Lung (tissue), 12 donors: ENCODE data around the gene TSPAN16. TPM values are rescaled to one million over a fixed set of nuclear protein-coding genes. Genes with fewer than 3 reads are reported as not detected.

Experiments used
- ATAC-seq: fragments of 200-7000 bp; cut with Tn5 transposase; one replicate; pipeline ENCODE4 v1.9.1; 2020; ENCODE audit warnings: moderate number of reproducible peaks; ENCODE audit not compliant: insufficient read depth, low FRiP score
- DNase-seq, 3 donors: peaks; one replicate each; pipeline ENCODE4 v3.0.0-alpha.2; 2013 to 2017
- H3K27ac ChIP-seq, 2 donors: one replicate each; pipeline ENCODE4 v1.5.1; 2013; ENCODE audit warnings: mild to moderate bottlenecking in 2 of 2, moderate library complexity in 2 of 2, control low read depth in 1 of 2, inconsistent platforms in 1 of 2, low read depth in 1 of 2, low read length in 1 of 2
- H3K27me3 ChIP-seq, 3 donors: one replicate each; pipeline ENCODE4 v1.5.1; 2013; ENCODE audit warnings: low read length in 2 of 3; ENCODE audit not compliant: control insufficient read depth in 3 of 3, insufficient read depth in 3 of 3
- H3K36me3 ChIP-seq, 4 donors: one replicate each; pipeline ENCODE4 v1.5.1; 2013; ENCODE audit warnings: low read length in 4 of 4, mild to moderate bottlenecking in 1 of 4, moderate library complexity in 1 of 4; ENCODE audit not compliant: control insufficient read depth in 4 of 4, insufficient read depth in 4 of 4
- H3K4me1 ChIP-seq, 5 donors: one replicate each; pipeline ENCODE4 v1.5.1; 2013; ENCODE audit warnings: low read length in 5 of 5, mild to moderate bottlenecking in 2 of 5, moderate library complexity in 1 of 5; ENCODE audit not compliant: control insufficient read depth in 5 of 5, insufficient read depth in 5 of 5
- H3K4me3 ChIP-seq: one replicate; pipeline ENCODE4 v1.5.1; 2013; ENCODE audit warnings: mild to moderate bottlenecking, control low read depth, moderate library complexity
- H3K9ac ChIP-seq, 2 donors: one replicate each; pipeline ENCODE4 v1.5.1; 2013; ENCODE audit warnings: low read length in 2 of 2, control low read depth in 1 of 2; ENCODE audit not compliant: insufficient read depth in 1 of 2
- H3K9me3 ChIP-seq, 4 donors: one replicate each; pipeline ENCODE4 v1.5.1; 2013; ENCODE audit warnings: low read length in 3 of 4, mild to moderate bottlenecking in 1 of 4, moderate library complexity in 1 of 4; ENCODE audit not compliant: control insufficient read depth in 4 of 4, insufficient read depth in 3 of 4
- CTCF ChIP-seq: IDR thresholded peaks from 2 replicates; pipeline ENCODE4 v1.5.1; 2012; ENCODE audit warnings: mild to moderate bottlenecking; ENCODE audit errors: control extremely low read depth, extremely low read depth
- WGBS, 2 donors: extraction: QIAGEN DNeasy Blood & Tissue Kit; methylation state at CpG; one replicate each; pipeline ENCODE4 v1.1.7; 2013; 5-methylcytosine and 5-hydroxymethylcytosine counted together
- polyA plus RNA-seq, 2 donors: library from polyadenylated mRNA; stranded (reverse); fragments of 200-250 nt; gene quantifications; one replicate each; pipeline ENCODE4 v1.2.1, GENCODE V29; 2013
- total RNA-seq, 2 donors: library from RNA; depleted of rRNA in 1 of 2; stranded (reverse); fragments of >200 nt in 1 of 2; gene quantifications; one replicate each; pipeline ENCODE4 v1.2.1, GENCODE V29; 2014 to 2021
- donor health status: control.
- donor health status: control.
- donor health status: Bipolar disorder and iron deficiency.
- donor health status: healthy.
- donor health status: DM: yes; HTN: yes; CAD: no.

TSPAN16 gene
- total and polyA plus RNA-seq, 4 donors, result not detected

- DNase-seq (no peak), ATAC-seq (no peak)
- no peak for TF ChIP-seq CTCF
- Histone ChIP-seq H3K27ac (peak overlapping the region in 1 of 2 donors; percentile 90), H3K9ac (no peak overlapping the region), H3K4me3 (no peak overlapping the region), H3K36me3 (no peaks in the 10 kb centered on the region), H3K27me3 (no peaks in the 10 kb centered on the region), H3K4me1 (peaks cover 3 to 27% (median 4%) of the 10 kb centered on the region in 5 donors), H3K9me3 (no peaks in the 10 kb centered on the region)
- 79 to 95% methylated on average over 6 of the region's 6 CpGs for WGBS, 2 donors
Measured at GRCh38 chr19:11265177-11265784, 30.7 kb upstream of the TSPAN16 start.

GRCh38 chr19:11265785-11266236, 30.1 kb upstream of the TSPAN16 start:
- 59 to 72% methylated on average over 11 of the region's 11 CpGs for WGBS, 2 donors
- no peaks in the 10 kb centered on the region for H3K27me3 ChIP-seq
- H3K4me3 ChIP-seq, result no peak overlapping the region
- peak; percentile 20 for ATAC-seq
- peaks cover 3 to 27% (median 4%) of the 10 kb centered on the region in 5 donors for H3K4me1 ChIP-seq
- no peak for TF ChIP-seq CTCF
- no peak overlapping the region for H3K9ac ChIP-seq
- H3K36me3 ChIP-seq, result no peaks in the 10 kb centered on the region
- H3K27ac ChIP-seq, result peak overlapping the region in 1 of 2 donors; percentile 90
- DNase-seq, result no peak
- no peaks in the 10 kb centered on the region for H3K9me3 ChIP-seq

- H3K36me3 ChIP-seq, result no peaks in the 10 kb centered on the region
- no peaks in the 10 kb centered on the region for H3K9me3 ChIP-seq
- H3K4me1 ChIP-seq, result peaks cover 3 to 27% (median 4%) of the 10 kb centered on the region in 5 donors
- H3K4me3 ChIP-seq, result no peak overlapping the region
- H3K9ac ChIP-seq, result no peak overlapping the region
- WGBS, 2 donors, result 89 to 91% methylated on average over 10 of the region's 10 CpGs
- H3K27me3 ChIP-seq, result no peaks in the 10 kb centered on the region
- ATAC-seq (no peak), DNase-seq (no peak)
- no peak for TF ChIP-seq CTCF
- H3K27ac ChIP-seq, result peak overlapping the region in 1 of 2 donors; percentile 42
Measured at GRCh38 chr19:11267316-11268085, 28.5 kb upstream of the TSPAN16 start.
